Sigmoid colon (tissue), 4 donors: Measurements from ENCODE around the gene CCDC15.

Experiments
- CTCF ChIP-seq, 4 experiments: fragments of 450-650 bp in 3 of 4; fragments of 200-600 bp in 1 of 4; IDR thresholded peaks; one replicate each; pipeline ENCODE4 v1.5.1; 2016 to 2019; ENCODE audit warnings: antibody characterized with exemption in 4 of 4, mild to moderate bottlenecking in 3 of 4, moderate library complexity in 2 of 4
- EP300 ChIP-seq, 4 donors: sonication (generic); formaldehyde crosslinking; IDR thresholded peaks; one replicate each; pipeline ENCODE4 v1.6.1; 2017; ENCODE audit warnings: antibody characterized with exemption in 4 of 4
- POLR2AphosphoS5 ChIP-seq, 4 donors: sonication (generic); formaldehyde crosslinking; IDR thresholded peaks; one replicate each; pipeline ENCODE4 v1.6.1; 2017; ENCODE audit warnings: antibody characterized with exemption in 4 of 4

DNA sequence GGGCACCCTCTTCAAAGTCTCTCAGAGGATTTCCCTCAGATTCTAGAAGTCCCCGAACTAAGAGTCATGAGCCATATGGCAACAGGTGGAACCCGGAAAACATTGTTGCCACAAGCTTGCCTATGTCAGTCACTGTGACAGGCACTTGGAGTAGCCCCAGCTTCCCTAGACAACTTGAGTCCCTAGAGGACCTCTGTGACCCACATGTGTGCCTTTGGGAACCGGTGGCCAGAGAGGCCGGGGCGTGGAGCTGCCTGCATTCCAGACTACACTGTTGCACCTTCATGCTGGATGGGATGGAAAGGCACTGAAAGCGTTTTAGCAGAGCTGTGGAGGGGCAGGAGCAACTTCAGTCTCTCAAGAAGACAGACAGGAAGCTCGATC lies 121.2 kb downstream of the CCDC15 start:
- TF ChIP-seq CTCF (IDR thresholded peaks at IDR 0.05) (no peak), EP300 (IDR thresholded peaks at IDR 0.05) (no peak), POLR2AphosphoS5 (IDR thresholded peaks at IDR 0.05) (no peak)
